HG03039 (cell line): ENCODE measurements around the gene MMRN1.

Source experiments
- ATAC-seq: cut with Tn5 transposase; IDR thresholded peaks from one replicate; pipeline ENCODE4 v1.9.1; 2021; ENCODE audit warnings: mild to moderate bottlenecking, moderate library complexity; ENCODE audit not compliant: unreplicated experiment

Gene MMRN1

GRCh38 chr4:89994176-89994873 is 99.7 kb downstream of the MMRN1 start:
- no peak for ATAC-seq

- ATAC-seq = no peak
Observed at GRCh38 chr4:89995006-89995405, 100.4 kb downstream of the MMRN1 start.

- ATAC-seq = no peak
Observed at GRCh38 chr4:89995814-89996213, 101.2 kb downstream of the MMRN1 start.

- ATAC-seq = no peak
Observed at GRCh38 chr4:89997171-89997704, 102.6 kb downstream of the MMRN1 start.

- no peak for ATAC-seq
Observed at GRCh38 chr4:89998469-89999011, 103.9 kb downstream of the MMRN1 start.

DNA sequence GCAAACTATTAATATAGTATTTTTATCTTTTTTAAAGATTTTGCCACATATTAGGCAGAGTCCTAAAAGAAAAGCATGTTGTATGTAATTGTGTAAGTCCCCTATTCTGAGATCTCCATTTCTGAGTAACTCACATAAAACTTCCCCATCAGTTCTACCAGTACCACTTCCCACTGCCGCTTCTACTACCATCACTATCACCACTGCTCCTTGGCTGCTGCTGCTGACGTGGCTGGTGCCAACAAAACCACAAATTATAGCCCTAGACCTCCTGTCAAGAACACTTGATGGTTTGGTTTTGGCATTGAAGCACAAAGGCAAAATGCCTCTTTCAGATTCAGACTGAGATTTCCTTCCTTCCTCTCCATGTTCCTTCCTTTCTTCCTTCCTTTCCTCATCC is 106.4 kb downstream of the MMRN1 start:
- no peak for ATAC-seq

GRCh38 chr4:90002441-90003062 is 107.9 kb downstream of the MMRN1 start:
- no peak for ATAC-seq
